ENCODE results near the gene PPIF.

DNA sequence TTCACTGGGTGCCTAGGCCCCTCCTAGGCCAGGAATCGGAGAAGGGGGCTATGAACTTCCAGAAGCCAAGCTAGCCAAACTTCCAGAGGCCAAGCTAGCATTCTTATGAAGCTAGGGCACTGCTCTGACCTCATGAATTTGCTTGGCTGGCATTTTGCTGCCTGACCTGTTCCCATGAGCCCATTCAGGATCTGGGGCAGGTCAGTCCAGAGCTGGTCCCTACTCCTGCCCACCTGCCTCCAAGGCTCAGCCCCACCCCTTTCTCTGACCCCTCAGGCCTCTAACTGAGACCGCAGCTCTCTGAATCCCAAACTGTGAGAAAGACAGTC is 1.3 kb upstream of the PPIF start:
- TF ChIP-seq POLR2AphosphoS5 (IDR thresholded peaks at IDR 0.05; ENCODE audit: low read depth, low read length) (no peak), FOXP2 (optimal IDR thresholded peaks at IDR 0.05; ENCODE audit: borderline replicate concordance, extremely low read depth, extremely low read length, insufficient read depth) (no peak), REST (IDR thresholded peaks at IDR 0.05; ENCODE audit: insufficient read depth in 1 of 2, low read depth in 2 of 2, low read length in 2 of 2) (no peak)
